Ishikawa (cell line): Measurements from ENCODE around the gene EDNRA.
A peak's percentile ranks its signal among the peaks of the same experiment; 100 is the strongest.

Experiments used
- CEBPB ChIP-seq: IDR thresholded peaks from 2 replicates; pipeline ENCODE4 v1.6.1; 2012
- CREB1 ChIP-seq: IDR thresholded peaks from 2 replicates; pipeline ENCODE4 v1.6.1; 2012; ENCODE audit warnings: low read depth
- EGR1 ChIP-seq: IDR thresholded peaks from 2 replicates; pipeline ENCODE4 v1.6.1; 2012
- EP300 ChIP-seq: IDR thresholded peaks from 2 replicates; pipeline ENCODE4 v1.6.1; 2012; ENCODE audit warnings: borderline replicate concordance
- FOXM1 ChIP-seq: IDR thresholded peaks from 2 replicates; pipeline ENCODE4 v1.6.1; 2012; ENCODE audit warnings: low read depth, borderline replicate concordance
- MAX ChIP-seq: IDR thresholded peaks from 2 replicates; pipeline ENCODE4 v1.6.1; 2012
- NFIC ChIP-seq: IDR thresholded peaks from 2 replicates; pipeline ENCODE4 v1.6.1; 2012
- RAD21 ChIP-seq: IDR thresholded peaks from 2 replicates; pipeline ENCODE4 v1.6.1; 2012; ENCODE audit warnings: low read depth
- REST ChIP-seq: IDR thresholded peaks from 2 replicates; pipeline ENCODE4 v1.6.1; 2012; ENCODE audit warnings: low read depth, mild to moderate bottlenecking
- TAF1 ChIP-seq: IDR thresholded peaks from 2 replicates; pipeline ENCODE4 v1.6.1; 2012; ENCODE audit warnings: low read depth, mild to moderate bottlenecking
- TCF12 ChIP-seq: IDR thresholded peaks from 2 replicates; pipeline ENCODE4 v1.6.1; 2012; ENCODE audit warnings: low read depth
- TEAD4 ChIP-seq: IDR thresholded peaks from 2 replicates; pipeline ENCODE4 v1.6.1; 2012
- USF1 ChIP-seq: IDR thresholded peaks from 2 replicates; pipeline ENCODE4 v1.6.1; 2012
- YY1 ChIP-seq: IDR thresholded peaks from 2 replicates; pipeline ENCODE4 v1.6.1; 2012; ENCODE audit warnings: low read depth
- ZBTB7A ChIP-seq: IDR thresholded peaks from 2 replicates; pipeline ENCODE4 v1.6.1; 2012; ENCODE audit warnings: low read depth

Gene EDNRA

GRCh38 chr4:147515220-147515936 is 34.5 kb downstream of the EDNRA start:
- TF ChIP-seq YY1: no peak
- TF ChIP-seq TCF12: no peak
- no peak for TF ChIP-seq CEBPB

GRCh38 chr4:147516133-147516532 is 35.2 kb downstream of the EDNRA start:
- TF ChIP-seq TAF1: no peak
- no peak for TF ChIP-seq TEAD4
- no peak for TF ChIP-seq YY1
- TF ChIP-seq CEBPB: no peak
- no peak for TF ChIP-seq ZBTB7A
- no peak for TF ChIP-seq NFIC
- TF ChIP-seq FOXM1: no peak
- TF ChIP-seq USF1: no peak
- TF ChIP-seq MAX: no peak
- TF ChIP-seq EP300: no peak
- no peak for TF ChIP-seq TCF12
- no peak for TF ChIP-seq REST
- TF ChIP-seq CREB1: no peak

- TF ChIP-seq TEAD4 (no peak), USF1 (no peak), YY1 (no peak), RAD21 (no peak), REST (no peak), TAF1 (no peak), TCF12 (no peak), MAX (no peak), NFIC (no peak), CEBPB (no peak), CREB1 (no peak), ZBTB7A (no peak), EP300 (no peak)
Measured at GRCh38 chr4:147518086-147518485, 37.2 kb downstream of the EDNRA start.

- TF ChIP-seq EGR1 (no peak), TAF1 (no peak), MAX (no peak), YY1 (0 out of 2 replicates have a peak, but pooled peaks have one; percentile 40), TEAD4 (no peak), NFIC (no peak), CEBPB (no peak), CREB1 (no peak), FOXM1 (no peak), TCF12 (no peak), USF1 (no peak), REST (no peak), ZBTB7A (no peak), RAD21 (peak; percentile 91), EP300 (no peak)
Measured at GRCh38 chr4:147518846-147519767, 38.2 kb downstream of the EDNRA start.
